Neural progenitor cell (in vitro differentiated cells): ENCODE data around the gene PGBD5. TPM values are rescaled to one million over a fixed set of nuclear protein-coding genes. Genes with fewer than 3 reads are reported as not detected.

Experiments used
- DNase-seq: peaks from one replicate; pipeline ENCODE4 v3.0.0-alpha.2; 2016; ENCODE audit warnings: low spot score
- H2AFZ ChIP-seq: fragments of 200-600 bp; sonication (generic); replicated peaks from 2 replicates; pipeline ENCODE4 v1.6.1; 2016; ENCODE audit warnings: antibody characterized with exemption
- H3F3A ChIP-seq: fragments of 200-600 bp; sonication (generic); 2 replicates; pipeline ENCODE4 v1.6.1; 2016; ENCODE audit warnings: antibody characterized with exemption, low read depth
- H3K27ac ChIP-seq: fragments of 200-600 bp; sonication (generic); 2 replicates; pipeline ENCODE4 v1.5.1; 2016; ENCODE audit warnings: mild to moderate bottlenecking
- H3K27me3 ChIP-seq: fragments of 200-600 bp; sonication (generic); 2 replicates; pipeline ENCODE4 v1.6.1; 2016; ENCODE audit warnings: mild to moderate bottlenecking, moderate library complexity
- H3K36me3 ChIP-seq: fragments of 200-600 bp; sonication (generic); 2 replicates; pipeline ENCODE4 v1.5.1; 2016
- H3K4me1 ChIP-seq: fragments of 200-600 bp; sonication (generic); 2 replicates; pipeline ENCODE4 v1.6.1; 2016; ENCODE audit warnings: mixed run types
- H3K4me2 ChIP-seq: fragments of 200-600 bp; sonication (generic); 2 replicates; pipeline ENCODE4 v1.6.1; 2016
- H3K4me3 ChIP-seq: fragments of 200-600 bp; sonication (generic); 2 replicates; pipeline ENCODE4 v1.5.1; 2016
- H3K79me2 ChIP-seq: fragments of 200-600 bp; sonication (generic); 2 replicates; pipeline ENCODE4 v1.6.1; 2016; ENCODE audit warnings: low read depth
- H3K9ac ChIP-seq: fragments of 200-600 bp; sonication (generic); 2 replicates; pipeline ENCODE4 v1.6.1; 2016
- H3K9me3 ChIP-seq: fragments of 200-600 bp; sonication (generic); 2 replicates; pipeline ENCODE4 v1.5.1; 2016; ENCODE audit warnings: low read depth
- H4K20me1 ChIP-seq: fragments of 200-600 bp; sonication (generic); 2 replicates; pipeline ENCODE4 v1.6.1; 2016; ENCODE audit warnings: low read depth
- H3K27ac Mint-ChIP-seq: 3 replicates; pipeline ENCODE4 v1.8.0; 2021; ENCODE audit warnings: mixed read lengths
- H3K27me3 Mint-ChIP-seq: 2 replicates; pipeline ENCODE4 v1.8.0; 2022; ENCODE audit warnings: low read depth, mild to moderate bottlenecking, inconsistent platforms, moderate library complexity, mixed read lengths; ENCODE audit not compliant: insufficient read depth
- H3K36me3 Mint-ChIP-seq: 3 replicates; pipeline ENCODE4 v1.8.0; 2021; ENCODE audit warnings: mixed read lengths
- H3K4me1 Mint-ChIP-seq: 3 replicates; pipeline ENCODE4 v1.8.0; 2021; ENCODE audit warnings: mixed read lengths
- H3K4me3 Mint-ChIP-seq: 3 replicates; pipeline ENCODE4 v1.8.0; 2021; ENCODE audit warnings: mild to moderate bottlenecking, moderate library complexity, mixed read lengths
- H3K9me3 Mint-ChIP-seq: 3 replicates; pipeline ENCODE4 v1.8.0; 2020; ENCODE audit warnings: mixed read lengths
- CTCF ChIP-seq: fragments of 200-600 bp; sonication (generic); IDR thresholded peaks from 2 replicates; pipeline ENCODE4 v1.5.1; 2017; ENCODE audit warnings: antibody characterized with exemption, mild to moderate bottlenecking
- EZH2 ChIP-seq: fragments of 200-600 bp; sonication (generic); IDR thresholded peaks from 2 replicates; pipeline ENCODE4 v1.6.1; 2017; ENCODE audit warnings: antibody characterized with exemption, mild to moderate bottlenecking, moderate library complexity
- EZH2phosphoT487 ChIP-seq: fragments of 200-600 bp; sonication (generic); IDR thresholded peaks from 2 replicates; pipeline ENCODE4 v1.6.1; 2017; ENCODE audit warnings: antibody characterized with exemption
- total RNA-seq: library from RNA; depleted of rRNA; stranded (reverse); fragments of >200 nt; gene quantifications from 2 replicates; pipeline ENCODE4 v1.2.3, GENCODE V29; 2015; ENCODE audit warnings: low replicate concordance

Gene PGBD5
- total RNA-seq, 1 donor from 2014 or later, result 1.2 TPM

DNA sequence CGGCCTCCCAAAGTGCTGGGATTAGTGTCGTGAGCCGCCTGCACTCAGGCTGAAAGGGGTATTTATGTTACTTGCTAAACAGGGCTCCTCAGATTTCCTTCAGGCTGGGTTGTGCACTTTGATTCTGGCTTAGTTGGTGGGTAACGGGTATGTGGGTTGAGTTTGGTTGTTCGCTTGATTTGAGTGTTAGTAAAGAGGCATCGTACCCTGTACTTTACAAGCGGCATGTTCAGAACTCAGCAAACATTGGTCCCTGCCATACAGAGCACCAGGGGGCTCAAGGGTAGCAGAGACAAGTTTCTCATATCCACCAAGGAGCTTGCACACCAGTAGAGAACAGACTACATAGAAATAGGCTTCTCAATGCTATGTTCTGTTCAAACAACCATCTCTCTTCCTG, 147.8 kb downstream of the PGBD5 start:
- Mint-ChIP-seq H3K9me3 (no peaks in the 10 kb centered on the region), H3K36me3 (peaks cover 16% of the 10 kb centered on the region), H3K4me3 (no peak overlapping the region), H3K4me1 (peaks cover 21% of the 10 kb centered on the region), H3K27ac (peak overlapping the region; percentile 34), H3K27me3 (peaks cover 3% of the 10 kb centered on the region)
- Histone ChIP-seq H2AFZ (no peak overlapping the region), H3K4me3 (no peak overlapping the region), H3K4me1 (peaks cover 18% of the 10 kb centered on the region), H3K27ac (no peak overlapping the region), H3K9me3 (no peaks in the 10 kb centered on the region), H3K9ac (no peak overlapping the region), H4K20me1 (peaks cover 14% of the 10 kb centered on the region), H3K36me3 (peaks cover 11% of the 10 kb centered on the region), H3F3A (peaks cover 41% of the 10 kb centered on the region), H3K4me2 (no peak overlapping the region), H3K79me2 (no peaks in the 10 kb centered on the region), H3K27me3 (no peaks in the 10 kb centered on the region)
- no peak for TF ChIP-seq EZH2
- no peak for TF ChIP-seq CTCF
- no peak for TF ChIP-seq EZH2phosphoT487
- DNase-seq, result no peak

DNA sequence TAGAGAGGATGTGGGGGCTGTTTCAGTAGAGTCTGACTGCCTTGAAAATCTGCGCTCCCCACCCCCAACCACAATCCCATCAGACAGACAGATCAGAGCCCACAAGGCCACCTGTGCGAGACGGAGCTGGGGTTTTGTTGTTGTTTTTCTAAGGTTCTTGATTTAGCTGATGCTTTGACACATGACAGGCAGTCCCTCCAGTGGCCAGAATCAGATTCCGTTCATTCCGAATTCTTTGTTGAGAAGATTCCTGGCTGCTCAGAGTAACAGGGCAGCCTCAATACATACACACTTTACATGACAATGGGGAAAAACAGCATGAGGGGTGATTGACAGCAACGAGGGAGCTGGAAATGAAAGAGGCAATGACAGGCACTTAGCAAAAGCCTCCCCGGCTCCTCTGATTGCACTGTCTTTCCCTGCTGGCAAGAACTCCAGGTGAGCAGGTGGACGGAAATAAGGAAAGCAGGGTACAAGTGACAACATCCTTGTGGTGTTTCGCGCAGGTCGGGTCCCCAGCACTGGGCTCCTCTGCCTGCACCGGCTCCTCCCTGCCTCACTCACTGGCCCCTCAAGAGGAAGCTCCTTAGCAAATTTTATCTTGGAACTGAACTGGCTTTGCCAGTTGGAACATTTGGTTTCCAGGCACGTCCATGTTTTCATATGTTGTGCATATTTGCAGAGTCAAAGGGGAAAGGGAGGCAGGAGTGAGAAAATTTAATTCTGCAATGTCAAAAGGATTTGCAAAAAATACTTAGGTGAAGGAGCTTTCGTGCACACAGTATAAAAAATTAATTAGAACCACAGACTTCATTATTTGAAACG, 148.7 kb downstream of the PGBD5 start:
- Histone ChIP-seq H3K27ac (peak overlapping the region; percentile 56), H3K4me1 (peaks cover 18% of the 10 kb centered on the region), H3K4me3 (peak overlapping the region; percentile 24), H3K36me3 (peaks cover 11% of the 10 kb centered on the region), H3K4me2 (peak overlapping the region; percentile 80), H3K9me3 (no peaks in the 10 kb centered on the region), H3K27me3 (no peaks in the 10 kb centered on the region), H3F3A (peaks cover 41% of the 10 kb centered on the region), H2AFZ (no peak overlapping the region), H3K79me2 (no peaks in the 10 kb centered on the region), H4K20me1 (peaks cover 14% of the 10 kb centered on the region), H3K9ac (no peak overlapping the region)
- peaks cover 21% of the 10 kb centered on the region for H3K4me1 Mint-ChIP-seq
- peak; percentile 94 for DNase-seq
- peaks cover 16% of the 10 kb centered on the region for H3K36me3 Mint-ChIP-seq
- peaks cover 3% of the 10 kb centered on the region for H3K27me3 Mint-ChIP-seq
- TF ChIP-seq EZH2phosphoT487, result no peak
- peak; percentile 45 for TF ChIP-seq CTCF
- H3K9me3 Mint-ChIP-seq, result no peaks in the 10 kb centered on the region
- peak overlapping the region; percentile 84 for H3K27ac Mint-ChIP-seq
- H3K4me3 Mint-ChIP-seq, result peak overlapping the region; percentile 33

DNA sequence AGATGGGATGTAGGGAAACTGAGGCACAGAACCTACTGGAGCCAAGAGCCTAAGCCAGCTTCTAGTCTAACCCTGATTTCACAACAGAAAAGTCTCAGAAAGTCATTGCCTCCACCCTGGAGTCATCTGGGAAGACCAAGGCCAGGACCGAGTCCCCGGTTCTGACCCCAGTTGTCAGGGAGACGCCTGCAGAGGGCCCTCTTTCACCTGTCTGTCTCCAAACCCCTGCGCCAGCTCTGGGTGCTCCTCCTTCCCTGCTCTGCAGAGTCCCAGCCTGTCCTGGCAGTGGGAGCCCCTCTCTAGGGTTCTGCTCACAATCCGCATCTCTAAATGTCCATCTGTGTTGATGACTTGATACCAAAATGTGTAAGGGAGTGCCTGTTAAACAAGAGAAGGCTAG, 149.7 kb downstream of the PGBD5 start:
- Mint-ChIP-seq H3K27ac (peak overlapping the region; percentile 37), H3K4me3 (no peak overlapping the region), H3K27me3 (peaks cover 3% of the 10 kb centered on the region), H3K9me3 (no peaks in the 10 kb centered on the region), H3K36me3 (peaks cover 12% of the 10 kb centered on the region), H3K4me1 (peaks cover 21% of the 10 kb centered on the region)
- H3K9me3 ChIP-seq, result no peaks in the 10 kb centered on the region
- no peak overlapping the region for H3K9ac ChIP-seq
- H3K79me2 ChIP-seq, result no peaks in the 10 kb centered on the region
- no peak for DNase-seq
- H3K27me3 ChIP-seq, result no peaks in the 10 kb centered on the region
- peak overlapping the region; percentile 9 for H3K27ac ChIP-seq
- peak overlapping the region; percentile 80 for H3K4me2 ChIP-seq
- H2AFZ ChIP-seq, result no peak overlapping the region
- TF ChIP-seq CTCF (no peak), EZH2 (no peak), EZH2phosphoT487 (no peak)
- peaks cover 14% of the 10 kb centered on the region for H4K20me1 ChIP-seq
- H3K36me3 ChIP-seq, result peaks cover 11% of the 10 kb centered on the region
- H3K4me1 ChIP-seq, result peaks cover 18% of the 10 kb centered on the region
- peaks cover 41% of the 10 kb centered on the region for H3F3A ChIP-seq
- H3K4me3 ChIP-seq, result no peak overlapping the region
